HG03196 (cell line): ENCODE results near the gene TRAT1.
A peak's percentile ranks its signal among the peaks of the same experiment; 100 is the strongest.
"Not testable (repeated sequence)": the region's sequence is repeated elsewhere in the genome, so short reads cannot be mapped to it uniquely, and the experiment has no call there.

Experiments used
- ATAC-seq: cut with Tn5 transposase; IDR thresholded peaks from one replicate; pipeline ENCODE4 v1.9.1; 2021; ENCODE audit not compliant: unreplicated experiment

The TRAT1 gene

GRCh38 chr3:108822123-108822897, at the start of gene TRAT1:
TRAT1 (plus strand) TSS chr3:108822786; CDS start chr3:108822928, 142 bp downstream.
- no peak for ATAC-seq

- ATAC-seq = no peak
Observed at GRCh38 chr3:108775649-108776048, 46.9 kb upstream of the TRAT1 start.

GRCh38 chr3:108779496-108779895, 43.1 kb upstream of the TRAT1 start:
- no peak for ATAC-seq

- ATAC-seq = no peak
Observed at GRCh38 chr3:108780235-108780634, 42.4 kb upstream of the TRAT1 start.

- no peak for ATAC-seq
Observed at GRCh38 chr3:108791473-108791872, 31.1 kb upstream of the TRAT1 start.

- no peak for ATAC-seq
Observed at GRCh38 chr3:108804437-108804836, 18.1 kb upstream of the TRAT1 start.

GRCh38 chr3:108804966-108805365, 17.6 kb upstream of the TRAT1 start:
- no peak for ATAC-seq

GRCh38 chr3:108806316-108806715, 16.3 kb upstream of the TRAT1 start:
- no peak for ATAC-seq

- peak; percentile 70 for ATAC-seq
Observed at GRCh38 chr3:108818404-108818803, 4.2 kb upstream of the TRAT1 start.

GRCh38 chr3:108820586-108820985, 2.0 kb upstream of the TRAT1 start:
- ATAC-seq = no peak

GRCh38 chr3:108823227-108823626, 641 bp downstream of the TRAT1 start:
- no peak for ATAC-seq

GRCh38 chr3:108823803-108824202, 1.2 kb downstream of the TRAT1 start:
- ATAC-seq = not testable (repeated sequence)

- no peak for ATAC-seq
Observed at GRCh38 chr3:108826309-108827187, 4.0 kb downstream of the TRAT1 start.

GRCh38 chr3:108830381-108830780, 7.8 kb downstream of the TRAT1 start:
- ATAC-seq = no peak

GRCh38 chr3:108830991-108831614, 8.5 kb downstream of the TRAT1 start:
- ATAC-seq = no peak

- no peak for ATAC-seq
Observed at GRCh38 chr3:108833611-108834010, 11.0 kb downstream of the TRAT1 start.

- no peak for ATAC-seq
Observed at GRCh38 chr3:108834551-108834950, 12.0 kb downstream of the TRAT1 start.

GRCh38 chr3:108835101-108835500, 12.5 kb downstream of the TRAT1 start:
- ATAC-seq = no peak

- no peak for ATAC-seq
Observed at GRCh38 chr3:108838436-108838835, 15.8 kb downstream of the TRAT1 start.

- ATAC-seq = no peak
Observed at GRCh38 chr3:108845709-108846293, 23.2 kb downstream of the TRAT1 start.

- ATAC-seq = no peak
Observed at GRCh38 chr3:108847187-108847586, 24.6 kb downstream of the TRAT1 start.
